ENCODE results near the gene LRATD1. TPM values are rescaled to one million over a fixed set of nuclear protein-coding genes. Genes with fewer than 3 reads are reported as not detected.
A peak's percentile ranks its signal among the peaks of the same experiment; 100 is the strongest.

LRATD1 gene
- total and polyA plus RNA-seq, 9 of the 15 experiments (the other 6 are each of a cell fraction or from before 2014, with no cell fraction given): 0.36 to 6.5 (median 2.8) TPM

DNA sequence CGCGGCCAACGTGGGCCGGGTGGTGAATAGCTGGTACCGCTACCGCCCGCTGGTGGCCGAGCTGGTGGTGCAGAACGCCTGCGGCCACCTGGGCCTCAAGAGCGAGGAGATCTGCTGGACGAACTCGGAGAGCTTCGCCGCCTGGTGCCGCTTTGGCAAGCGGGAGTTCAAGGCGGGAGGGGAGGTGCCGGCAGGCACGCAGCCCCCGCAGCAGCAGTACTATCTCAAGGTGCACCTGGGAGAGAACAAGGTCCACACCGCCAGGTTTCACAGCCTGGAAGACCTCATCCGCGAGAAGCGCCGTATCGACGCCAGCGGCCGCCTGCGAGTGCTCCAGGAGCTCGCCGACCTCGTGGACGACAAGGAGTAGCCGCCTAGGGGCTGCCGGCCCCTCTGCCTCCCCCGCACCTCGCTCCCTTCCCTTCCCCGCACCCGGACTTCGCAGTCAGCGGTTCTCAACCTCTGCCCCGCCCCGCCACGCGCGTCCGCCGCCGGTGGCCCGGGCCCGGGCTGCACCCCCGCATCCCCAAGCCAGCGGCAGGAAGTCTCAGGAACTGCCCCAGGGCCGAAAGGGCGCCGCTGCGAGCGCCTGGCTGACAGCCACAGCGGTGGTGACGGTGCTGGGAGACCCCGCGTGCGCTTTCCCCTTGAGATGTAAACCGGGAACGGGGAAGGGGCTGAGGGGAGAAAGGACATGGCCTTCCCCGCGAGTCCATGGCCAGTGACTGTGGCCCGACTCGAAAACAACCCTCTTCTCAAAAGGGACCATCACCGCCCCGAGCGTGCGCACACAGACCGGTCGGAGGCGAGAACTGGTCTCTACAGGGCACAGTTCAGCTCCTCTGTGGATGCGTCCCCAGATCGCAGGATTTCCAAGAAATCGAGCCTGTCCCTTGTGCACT lies 2.2 kb downstream of the LRATD1 start (continued):
- TF ChIP-seq, protein P1, sequence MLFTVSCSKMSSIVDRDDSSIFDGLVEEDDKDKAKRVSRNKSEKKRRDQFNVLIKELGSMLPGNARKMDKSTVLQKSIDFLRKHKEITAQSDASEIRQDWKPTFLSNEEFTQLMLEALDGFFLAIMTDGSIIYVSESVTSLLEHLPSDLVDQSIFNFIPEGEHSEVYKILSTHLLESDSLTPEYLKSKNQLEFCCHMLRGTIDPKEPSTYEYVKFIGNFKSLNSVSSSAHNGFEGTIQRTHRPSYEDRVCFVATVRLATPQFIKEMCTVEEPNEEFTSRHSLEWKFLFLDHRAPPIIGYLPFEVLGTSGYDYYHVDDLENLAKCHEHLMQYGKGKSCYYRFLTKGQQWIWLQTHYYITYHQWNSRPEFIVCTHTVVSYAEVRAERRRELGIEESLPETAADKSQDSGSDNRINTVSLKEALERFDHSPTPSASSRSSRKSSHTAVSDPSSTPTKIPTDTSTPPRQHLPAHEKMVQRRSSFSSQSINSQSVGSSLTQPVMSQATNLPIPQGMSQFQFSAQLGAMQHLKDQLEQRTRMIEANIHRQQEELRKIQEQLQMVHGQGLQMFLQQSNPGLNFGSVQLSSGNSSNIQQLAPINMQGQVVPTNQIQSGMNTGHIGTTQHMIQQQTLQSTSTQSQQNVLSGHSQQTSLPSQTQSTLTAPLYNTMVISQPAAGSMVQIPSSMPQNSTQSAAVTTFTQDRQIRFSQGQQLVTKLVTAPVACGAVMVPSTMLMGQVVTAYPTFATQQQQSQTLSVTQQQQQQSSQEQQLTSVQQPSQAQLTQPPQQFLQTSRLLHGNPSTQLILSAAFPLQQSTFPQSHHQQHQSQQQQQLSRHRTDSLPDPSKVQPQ (CRISPR knock-in tag; IDR thresholded peaks at IDR 0.05; ENCODE audit: borderline replicate concordance): no peak
- TF ChIP-seq CBFA2T3 (IDR thresholded peaks at IDR 0.05) (peak; percentile 54), ZNF3 (CRISPR knock-in tag; IDR thresholded peaks at IDR 0.05) (no peak), WHSC1 (IDR thresholded peaks at IDR 0.05; ENCODE audit: low read length) (no peak), HSF4 (CRISPR knock-in tag; IDR thresholded peaks at IDR 0.05; ENCODE audit: borderline replicate concordance) (no peak), ZNF253 (CRISPR knock-in tag; conservative IDR thresholded peaks at IDR 0.05) (no peak), PPARD (CRISPR knock-in tag; IDR thresholded peaks at IDR 0.05) (no peak)
- TF ChIP-seq, protein P2, sequence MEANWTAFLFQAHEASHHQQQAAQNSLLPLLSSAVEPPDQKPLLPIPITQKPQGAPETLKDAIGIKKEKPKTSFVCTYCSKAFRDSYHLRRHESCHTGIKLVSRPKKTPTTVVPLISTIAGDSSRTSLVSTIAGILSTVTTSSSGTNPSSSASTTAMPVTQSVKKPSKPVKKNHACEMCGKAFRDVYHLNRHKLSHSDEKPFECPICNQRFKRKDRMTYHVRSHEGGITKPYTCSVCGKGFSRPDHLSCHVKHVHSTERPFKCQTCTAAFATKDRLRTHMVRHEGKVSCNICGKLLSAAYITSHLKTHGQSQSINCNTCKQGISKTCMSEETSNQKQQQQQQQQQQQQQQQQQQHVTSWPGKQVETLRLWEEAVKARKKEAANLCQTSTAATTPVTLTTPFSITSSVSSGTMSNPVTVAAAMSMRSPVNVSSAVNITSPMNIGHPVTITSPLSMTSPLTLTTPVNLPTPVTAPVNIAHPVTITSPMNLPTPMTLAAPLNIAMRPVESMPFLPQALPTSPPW (CRISPR knock-in tag; IDR thresholded peaks at IDR 0.05): no peak
- TF ChIP-seq, protein P3, sequence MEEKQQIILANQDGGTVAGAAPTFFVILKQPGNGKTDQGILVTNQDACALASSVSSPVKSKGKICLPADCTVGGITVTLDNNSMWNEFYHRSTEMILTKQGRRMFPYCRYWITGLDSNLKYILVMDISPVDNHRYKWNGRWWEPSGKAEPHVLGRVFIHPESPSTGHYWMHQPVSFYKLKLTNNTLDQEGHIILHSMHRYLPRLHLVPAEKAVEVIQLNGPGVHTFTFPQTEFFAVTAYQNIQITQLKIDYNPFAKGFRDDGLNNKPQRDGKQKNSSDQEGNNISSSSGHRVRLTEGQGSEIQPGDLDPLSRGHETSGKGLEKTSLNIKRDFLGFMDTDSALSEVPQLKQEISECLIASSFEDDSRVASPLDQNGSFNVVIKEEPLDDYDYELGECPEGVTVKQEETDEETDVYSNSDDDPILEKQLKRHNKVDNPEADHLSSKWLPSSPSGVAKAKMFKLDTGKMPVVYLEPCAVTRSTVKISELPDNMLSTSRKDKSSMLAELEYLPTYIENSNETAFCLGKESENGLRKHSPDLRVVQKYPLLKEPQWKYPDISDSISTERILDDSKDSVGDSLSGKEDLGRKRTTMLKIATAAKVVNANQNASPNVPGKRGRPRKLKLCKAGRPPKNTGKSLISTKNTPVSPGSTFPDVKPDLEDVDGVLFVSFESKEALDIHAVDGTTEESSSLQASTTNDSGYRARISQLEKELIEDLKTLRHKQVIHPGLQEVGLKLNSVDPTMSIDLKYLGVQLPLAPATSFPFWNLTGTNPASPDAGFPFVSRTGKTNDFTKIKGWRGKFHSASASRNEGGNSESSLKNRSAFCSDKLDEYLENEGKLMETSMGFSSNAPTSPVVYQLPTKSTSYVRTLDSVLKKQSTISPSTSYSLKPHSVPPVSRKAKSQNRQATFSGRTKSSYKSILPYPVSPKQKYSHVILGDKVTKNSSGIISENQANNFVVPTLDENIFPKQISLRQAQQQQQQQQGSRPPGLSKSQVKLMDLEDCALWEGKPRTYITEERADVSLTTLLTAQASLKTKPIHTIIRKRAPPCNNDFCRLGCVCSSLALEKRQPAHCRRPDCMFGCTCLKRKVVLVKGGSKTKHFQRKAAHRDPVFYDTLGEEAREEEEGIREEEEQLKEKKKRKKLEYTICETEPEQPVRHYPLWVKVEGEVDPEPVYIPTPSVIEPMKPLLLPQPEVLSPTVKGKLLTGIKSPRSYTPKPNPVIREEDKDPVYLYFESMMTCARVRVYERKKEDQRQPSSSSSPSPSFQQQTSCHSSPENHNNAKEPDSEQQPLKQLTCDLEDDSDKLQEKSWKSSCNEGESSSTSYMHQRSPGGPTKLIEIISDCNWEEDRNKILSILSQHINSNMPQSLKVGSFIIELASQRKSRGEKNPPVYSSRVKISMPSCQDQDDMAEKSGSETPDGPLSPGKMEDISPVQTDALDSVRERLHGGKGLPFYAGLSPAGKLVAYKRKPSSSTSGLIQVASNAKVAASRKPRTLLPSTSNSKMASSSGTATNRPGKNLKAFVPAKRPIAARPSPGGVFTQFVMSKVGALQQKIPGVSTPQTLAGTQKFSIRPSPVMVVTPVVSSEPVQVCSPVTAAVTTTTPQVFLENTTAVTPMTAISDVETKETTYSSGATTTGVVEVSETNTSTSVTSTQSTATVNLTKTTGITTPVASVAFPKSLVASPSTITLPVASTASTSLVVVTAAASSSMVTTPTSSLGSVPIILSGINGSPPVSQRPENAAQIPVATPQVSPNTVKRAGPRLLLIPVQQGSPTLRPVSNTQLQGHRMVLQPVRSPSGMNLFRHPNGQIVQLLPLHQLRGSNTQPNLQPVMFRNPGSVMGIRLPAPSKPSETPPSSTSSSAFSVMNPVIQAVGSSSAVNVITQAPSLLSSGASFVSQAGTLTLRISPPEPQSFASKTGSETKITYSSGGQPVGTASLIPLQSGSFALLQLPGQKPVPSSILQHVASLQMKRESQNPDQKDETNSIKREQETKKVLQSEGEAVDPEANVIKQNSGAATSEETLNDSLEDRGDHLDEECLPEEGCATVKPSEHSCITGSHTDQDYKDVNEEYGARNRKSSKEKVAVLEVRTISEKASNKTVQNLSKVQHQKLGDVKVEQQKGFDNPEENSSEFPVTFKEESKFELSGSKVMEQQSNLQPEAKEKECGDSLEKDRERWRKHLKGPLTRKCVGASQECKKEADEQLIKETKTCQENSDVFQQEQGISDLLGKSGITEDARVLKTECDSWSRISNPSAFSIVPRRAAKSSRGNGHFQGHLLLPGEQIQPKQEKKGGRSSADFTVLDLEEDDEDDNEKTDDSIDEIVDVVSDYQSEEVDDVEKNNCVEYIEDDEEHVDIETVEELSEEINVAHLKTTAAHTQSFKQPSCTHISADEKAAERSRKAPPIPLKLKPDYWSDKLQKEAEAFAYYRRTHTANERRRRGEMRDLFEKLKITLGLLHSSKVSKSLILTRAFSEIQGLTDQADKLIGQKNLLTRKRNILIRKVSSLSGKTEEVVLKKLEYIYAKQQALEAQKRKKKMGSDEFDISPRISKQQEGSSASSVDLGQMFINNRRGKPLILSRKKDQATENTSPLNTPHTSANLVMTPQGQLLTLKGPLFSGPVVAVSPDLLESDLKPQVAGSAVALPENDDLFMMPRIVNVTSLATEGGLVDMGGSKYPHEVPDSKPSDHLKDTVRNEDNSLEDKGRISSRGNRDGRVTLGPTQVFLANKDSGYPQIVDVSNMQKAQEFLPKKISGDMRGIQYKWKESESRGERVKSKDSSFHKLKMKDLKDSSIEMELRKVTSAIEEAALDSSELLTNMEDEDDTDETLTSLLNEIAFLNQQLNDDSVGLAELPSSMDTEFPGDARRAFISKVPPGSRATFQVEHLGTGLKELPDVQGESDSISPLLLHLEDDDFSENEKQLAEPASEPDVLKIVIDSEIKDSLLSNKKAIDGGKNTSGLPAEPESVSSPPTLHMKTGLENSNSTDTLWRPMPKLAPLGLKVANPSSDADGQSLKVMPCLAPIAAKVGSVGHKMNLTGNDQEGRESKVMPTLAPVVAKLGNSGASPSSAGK (IDR thresholded peaks at IDR 0.05): peak; percentile 76

Data from K562 (cell line).